GM12864 (cell line): Measurements from ENCODE around the gene PPP4R3C.
"Not testable (repeated sequence)": the region's sequence is repeated elsewhere in the genome, so short reads cannot be mapped to it uniquely, and the experiment has no call there.

Experiments used
- DNase-seq: peaks from one replicate; pipeline ENCODE4 v3.0.0-alpha.2; 2011; ENCODE audit warnings: low read depth
- H3K4me3 ChIP-seq: 2 replicates; pipeline ENCODE4 v1.5.1; 2011; ENCODE audit warnings: mild to moderate bottlenecking, low read depth, low read length, control low read depth
- CTCF ChIP-seq: IDR thresholded peaks from 2 replicates; pipeline ENCODE4 v1.5.1; 2011; ENCODE audit warnings: low read depth, mild to moderate bottlenecking, moderate library complexity, low read length, control low read depth, inconsistent platforms; ENCODE audit errors: missing control alignments

PPP4R3C gene

GRCh38 chrX:27463187-27463586 is at the start of gene PPP4R3C:
Gene PPP4R3C, minus strand, starts transcription at chrX:27463341. Its CDS starts 45 bp downstream, at chrX:27463296.
- H3K4me3 ChIP-seq: no peak within 1 kb of the TSS
- no peak for TF ChIP-seq CTCF
- no peak for DNase-seq

GRCh38 chrX:27491397-27491796 is 28.3 kb upstream of the PPP4R3C start:
- DNase-seq: no peak
- TF ChIP-seq CTCF: no peak
- H3K4me3 ChIP-seq: no peak overlapping the region

- no peak overlapping the region for H3K4me3 ChIP-seq
- TF ChIP-seq CTCF: no peak
- DNase-seq: no peak
Measured at GRCh38 chrX:27466051-27466450, 2.9 kb upstream of the PPP4R3C start.

- TF ChIP-seq CTCF: no peak
- H3K4me3 ChIP-seq: no peak overlapping the region
- DNase-seq: no peak
Measured at GRCh38 chrX:27465036-27465435, 1.9 kb upstream of the PPP4R3C start.

- not testable (repeated sequence) for DNase-seq, H3K4me3 ChIP-seq
Measured at GRCh38 chrX:27459129-27459528, 4.0 kb downstream of the PPP4R3C start.

GRCh38 chrX:27458544-27458943 is 4.6 kb downstream of the PPP4R3C start:
- not testable (repeated sequence) for DNase-seq, H3K4me3 ChIP-seq

GRCh38 chrX:27451324-27451723 is 11.8 kb downstream of the PPP4R3C start:
- no peak for DNase-seq
- no peak for TF ChIP-seq CTCF
- H3K4me3 ChIP-seq: no peak overlapping the region

- H3K4me3 ChIP-seq: no peak overlapping the region
- no peak for TF ChIP-seq CTCF
- no peak for DNase-seq
Measured at GRCh38 chrX:27446423-27446822, 16.7 kb downstream of the PPP4R3C start.
